B cell (primary cell): Measurements from ENCODE around the gene EPN2. TPM values are rescaled to one million over a fixed set of nuclear protein-coding genes. Genes with fewer than 3 reads are reported as not detected.

Experiments used
- ATAC-seq: fragments of 200-7000 bp; cut with Tn5 transposase; one replicate; pipeline ENCODE4 v1.10.0; 2021; ENCODE audit warnings: low read depth, mild to moderate bottlenecking, moderate number of reproducible peaks, moderate library complexity
- CTCF ChIA-PET: fragments of 350-600 bp; sonication (Branson Sonifier 250); formaldehyde crosslinking; loops from one replicate; lab custom pipeline; 2021; ENCODE audit warnings: antibody characterized with exemption, inconsistent platforms; lab: Charles Lee
- POLR2A ChIA-PET: fragments of 350-600 bp; sonication (Branson Sonifier 250); formaldehyde crosslinking; loops from one replicate; lab custom pipeline; 2021; ENCODE audit warnings: antibody characterized with exemption; lab: Charles Lee
- DNase-seq: peaks from one replicate; pipeline ENCODE4 v3.0.0; 2013
- H2AFZ ChIP-seq: 2 replicates; pipeline ENCODE4 v1.6.1; 2012; ENCODE audit warnings: mild to moderate bottlenecking, low read depth, low read length; ENCODE audit not compliant: insufficient read depth, poor library complexity, severe bottlenecking
- H3K27ac ChIP-seq, 2 donors: 1 replicate in 1 of 2; 2 replicates in 1 of 2; pipeline ENCODE4 v1.5.1; 2012 to 2013; ENCODE audit warnings: low read length in 2 of 2, mild to moderate bottlenecking in 2 of 2, moderate library complexity in 1 of 2
- H3K27me3 ChIP-seq, 4 experiments: fragments of 200-600 bp in 1 of 4; sonication (generic) in 1 of 4; replicated peaks in 1 of 4; 1 replicate in 2 of 4; 2 replicates in 2 of 4; pipeline versions ENCODE4 v1.6.1 to v1.7.0; 2013 to 2016; ENCODE audit warnings: low read length in 3 of 4, mild to moderate bottlenecking in 2 of 4, mixed read lengths in 1 of 4, moderate library complexity in 1 of 4; ENCODE audit not compliant: insufficient read depth in 4 of 4, control insufficient read depth in 3 of 4; ENCODE audit errors: control extremely low read depth in 1 of 4
- H3K36me3 ChIP-seq, 2 experiments: replicated peaks in 1 of 2; 1 replicate in 1 of 2; 2 replicates in 1 of 2; pipeline versions ENCODE4 v1.6.1 to v1.7.1; 2013; ENCODE audit warnings: low read length in 1 of 2; ENCODE audit not compliant: insufficient read depth in 2 of 2, control insufficient read depth in 1 of 2; ENCODE audit errors: control extremely low read depth in 1 of 2, extremely low read depth in 1 of 2
- H3K4me1 ChIP-seq, 2 donors: fragments of 200-600 bp in 1 of 2; sonication (generic) in 1 of 2; 1 replicate in 1 of 2; 2 replicates in 1 of 2; pipeline versions ENCODE4 v1.5.1 to v1.6.1; 2013 to 2017; ENCODE audit warnings: low read length in 2 of 2; ENCODE audit not compliant: control insufficient read depth in 2 of 2, insufficient read depth in 2 of 2
- H3K4me2 ChIP-seq: replicated peaks from 2 replicates; pipeline ENCODE3; 2012; ENCODE audit warnings: mild to moderate bottlenecking, low read depth, low read length; ENCODE audit not compliant: poor library complexity, severe bottlenecking
- H3K4me3 ChIP-seq, 5 experiments: fragments of 200-600 bp in 1 of 5; sonication (generic) in 1 of 5; 1 replicate in 3 of 5; 2 replicates in 2 of 5; pipeline versions ENCODE4 v1.5.1 to v1.7.0; 2011 to 2016; ENCODE audit warnings: low read length in 4 of 5, mild to moderate bottlenecking in 4 of 5, low read depth in 2 of 5, control low read depth in 1 of 5, moderate library complexity in 1 of 5; ENCODE audit not compliant: insufficient read depth in 1 of 5; ENCODE audit errors: control extremely low read depth in 1 of 5, extremely low read depth in 1 of 5
- H3K79me2 ChIP-seq: fragments of 200-600 bp; sonication (generic); one replicate; pipeline ENCODE4 v1.6.0; 2016; ENCODE audit warnings: low read length; ENCODE audit not compliant: control insufficient read depth, insufficient read depth
- H3K9ac ChIP-seq: fragments of 200-600 bp; sonication (generic); 2 replicates; pipeline ENCODE4 v1.6.1; 2017; ENCODE audit warnings: mild to moderate bottlenecking, low read length, moderate library complexity
- H3K9me3 ChIP-seq, 3 donors: one replicate each; pipeline versions ENCODE4 v1.6.1 to v1.7.1; 2013; ENCODE audit warnings: low read length in 2 of 3; ENCODE audit not compliant: control insufficient read depth in 2 of 3, insufficient read depth in 1 of 3; ENCODE audit errors: control extremely low read depth in 1 of 3
- H4K20me1 ChIP-seq: 2 replicates; pipeline ENCODE4 v1.6.0; 2012; ENCODE audit warnings: mild to moderate bottlenecking, low read length; ENCODE audit not compliant: insufficient read depth, control insufficient read depth, poor library complexity, severe bottlenecking
- H3K27ac Mint-ChIP-seq: one replicate; pipeline ENCODE4 v1.8.0; 2021; ENCODE audit warnings: mixed read lengths
- H3K27me3 Mint-ChIP-seq: one replicate; pipeline ENCODE4 v1.8.0; 2021; ENCODE audit warnings: mixed read lengths
- H3K4me1 Mint-ChIP-seq: one replicate; pipeline ENCODE4 v1.8.0; 2021; ENCODE audit warnings: mixed read lengths
- H3K4me3 Mint-ChIP-seq: one replicate; pipeline ENCODE4 v1.8.0; 2021; ENCODE audit warnings: mixed read lengths
- H3K9me3 Mint-ChIP-seq: one replicate; pipeline ENCODE4 v1.8.0; 2022; ENCODE audit warnings: mixed read lengths; ENCODE audit not compliant: insufficient read depth
- CTCF ChIP-seq: fragments of 200-600 bp; IDR thresholded peaks from one replicate; pipeline ENCODE4 v1.8.0; 2022; ENCODE audit warnings: antibody characterized with exemption, mild to moderate bottlenecking
- EZH2 ChIP-seq: IDR thresholded peaks from 2 replicates; pipeline ENCODE4 v1.6.1; 2012; ENCODE audit warnings: borderline replicate concordance, low read depth, mild to moderate bottlenecking, moderate library complexity, low read length; ENCODE audit not compliant: insufficient read depth, poor library complexity, severe bottlenecking
- WGBS: methylation state at CpG from one replicate; pipeline ENCODE4 v1.1.5; 2013; ENCODE audit warnings: missing lambda C conversion rate; ENCODE audit not compliant: insufficient coverage; 5-methylcytosine and 5-hydroxymethylcytosine counted together
- intact Hi-C: fragments of 100-400 bp; cut with micrococcal nuclease; formaldehyde crosslinking; loops from one replicate; pipeline ENCODE4 v1.10.0; 2022
- polyA plus RNA-seq: library from polyadenylated mRNA; depleted of rRNA; stranded (reverse); fragments of >200 nt; gene quantifications from 2 replicates; pipeline ENCODE4 v1.2.3, GENCODE V29; 2012
- total RNA-seq, 2 donors: library from RNA; stranded (reverse); fragments of 120-200 nt in 1 of 2; gene quantifications; 1 replicate in 1 of 2; 2 replicates in 1 of 2; pipeline versions ENCODE4 v1.2.3 to v1.2.4, GENCODE V29; 2013 to 2022

The EPN2 gene
- total and polyA plus RNA-seq, 2 donors (not counting 1 experiment from before 2014, with no cell fraction given) = 15.7 to 35.6 TPM

GRCh38 chr17:19320876-19321275, 83.7 kb downstream of the EPN2 start:
- intact Hi-C loops = no loop called here
- H3K4me1 Mint-ChIP-seq = peaks cover 7% of the 10 kb centered on the region

More at GRCh38 chr17:19320876-19321275, 83.7 kb downstream of the EPN2 start:
- TF ChIP-seq CTCF (no peak), EZH2 (no peak)
- H3K4me1 ChIP-seq = peaks cover 0 to 4% of the 10 kb centered on the region in 2 donors
- Mint-ChIP-seq H3K27me3 (peaks cover 10% of the 10 kb centered on the region), H3K27ac (no peak overlapping the region), H3K9me3 (peaks cover 3% of the 10 kb centered on the region), H3K4me3 (no peak overlapping the region)
- no peak overlapping the region for H3K4me3 ChIP-seq
- no peak for DNase-seq
- no peak overlapping the region for H3K9ac ChIP-seq
- H3K79me2 ChIP-seq = no peaks in the 10 kb centered on the region
- peaks cover 0 to 14% (median 0%) of the 10 kb centered on the region in 4 experiments for H3K27me3 ChIP-seq
- 93% methylated on average over 5 of the region's 5 CpGs for WGBS
- H3K36me3 ChIP-seq = peaks cover 0 to 3% of the 10 kb centered on the region in 2 experiments
- H4K20me1 ChIP-seq = no peaks in the 10 kb centered on the region
- peaks cover 4 to 5% (median 5%) of the 10 kb centered on the region in 3 donors for H3K9me3 ChIP-seq
- H3K4me2 ChIP-seq = no peak overlapping the region
- ATAC-seq = no peak
- H3K27ac ChIP-seq = no peak overlapping the region
- ChIA-PET CTCF (interaction anchor here (1.0 to 3.8 kb wide), 4 partner anchors 10 to 127 kb away, joined by 3 to 16 read pairs (median 4); no protein-coding TSS in a partner anchor), POLR2A (no interaction called here)
- no peak overlapping the region for H2AFZ ChIP-seq
